A549 (cell line): ENCODE data around the gene ASB7. TPM values are rescaled to one million over a fixed set of nuclear protein-coding genes. Genes with fewer than 3 reads are reported as not detected.

Source experiments
- ATAC-seq, 2 experiments: fragments of 200-7000 bp in 1 of 2; fragments of >200 bp in 1 of 2; cut with Nextera tagmentation in 1 of 2; cut with Tn5 transposase in 1 of 2; 3 replicates each; pipeline versions ENCODE4 v1.8.0 to v1.9.1; 2018 to 2020; ENCODE audit warnings: mild to moderate bottlenecking in 1 of 2, moderate library complexity in 1 of 2
- CTCF ChIA-PET: fragments of 300-600 bp; sonication (Branson Sonifier 250); formaldehyde crosslinking; extraction: SDS; loops from one replicate; lab custom pipeline; 2021; ENCODE audit warnings: antibody characterized with exemption, inconsistent platforms; lab: Yijun Ruan, JAX
- POLR2A ChIA-PET: fragments of 350-600 bp; formaldehyde crosslinking; extraction: SDS; loops from one replicate; lab custom pipeline; 2021; ENCODE audit warnings: antibody characterized with exemption, inconsistent platforms; lab: Yijun Ruan, JAX
- DNase-seq, 2 experiments: peaks; one replicate each; pipeline versions ENCODE4 v3.0.0 to v3.0.0-alpha.2; 2011 to 2016; ENCODE audit warnings: low read depth in 1 of 2, low spot score in 1 of 2
- FAIRE-seq: peaks from 2 replicates; lab custom pipeline; 2011; peaks lifted over from hg19 to GRCh38; lab: Jason Lieb, UNC
- H3K27ac ChIP-seq, 2 experiments: fragments of >200 bp; sonication (Bioruptor Twin); formaldehyde crosslinking; 3 replicates each; pipeline ENCODE4 v1.5.1; 2016 to 2017
- H3K4me1 ChIP-seq: fragments of >200 bp; sonication (Bioruptor Twin); formaldehyde crosslinking; 3 replicates; pipeline ENCODE4 v1.6.1; 2016
- H3K4me2 ChIP-seq: fragments of >200 bp; sonication (Bioruptor Twin); formaldehyde crosslinking; 3 replicates; pipeline ENCODE4 v1.6.1; 2016
- H3K4me3 ChIP-seq: fragments of >200 bp; sonication (Bioruptor Twin); formaldehyde crosslinking; 3 replicates; pipeline ENCODE4 v1.5.1; 2016
- H3K9me3 ChIP-seq: fragments of >200 bp; sonication (Bioruptor Twin); formaldehyde crosslinking; 3 replicates; pipeline ENCODE4 v1.6.1; 2016
- CBX2 ChIP-seq: fragments of 200-600 bp; sonication (generic); IDR thresholded peaks from 2 replicates; pipeline ENCODE4 v1.6.1; 2016; ENCODE audit warnings: low read depth, mild to moderate bottlenecking, borderline replicate concordance
- CBX8 ChIP-seq: fragments of 200-600 bp; sonication (generic); IDR thresholded peaks from 2 replicates; pipeline ENCODE4 v1.6.1; 2016
- CEBPB ChIP-seq, 2 experiments: fragments of >200 bp in 1 of 2; sonication (Bioruptor Twin) in 1 of 2; formaldehyde crosslinking in 1 of 2; IDR thresholded peaks; 2 replicates each; pipeline ENCODE4 v1.6.1; 2012 to 2016
- CHD2 ChIP-seq: fragments of 150-350 bp; IDR thresholded peaks from 2 replicates; pipeline ENCODE4 v1.6.1; 2014; ENCODE audit warnings: low read length; ENCODE audit not compliant: partially characterized antibody
- CHD4 ChIP-seq: fragments of 200-600 bp; sonication (generic); IDR thresholded peaks from 2 replicates; pipeline ENCODE4 v1.6.1; 2016; ENCODE audit warnings: antibody characterized with exemption, mild to moderate bottlenecking, borderline replicate concordance
- FOSL2 ChIP-seq, 2 experiments: fragments of 450-650 bp in 1 of 2; fragments of >200 bp in 1 of 2; sonication (Bioruptor Twin) in 1 of 2; formaldehyde crosslinking; IDR thresholded peaks; 2 replicates each; pipeline versions ENCODE4 v1.5.0 to v1.6.1; 2016 to 2020; ENCODE audit warnings: mild to moderate bottlenecking in 1 of 2, moderate library complexity in 1 of 2
- GATA3 ChIP-seq: IDR thresholded peaks from 2 replicates; pipeline ENCODE4 v1.6.1; 2012; ENCODE audit warnings: borderline replicate concordance
- HEYL ChIP-seq: fragments of 250-450 bp; sonication (Bioruptor Pico); IDR thresholded peaks from 2 replicates; pipeline ENCODE4 v1.8.0; 2021; ENCODE audit warnings: mild to moderate bottlenecking, moderate library complexity
- HOXA7 ChIP-seq: fragments of 250-450 bp; sonication (Bioruptor Pico); IDR thresholded peaks from 2 replicates; pipeline ENCODE4 v1.5.0; 2020; ENCODE audit warnings: mild to moderate bottlenecking, moderate library complexity
- HOXB13 ChIP-seq: fragments of 250-450 bp; sonication (Bioruptor Pico); IDR thresholded peaks from 2 replicates; pipeline ENCODE4 v1.5.0; 2020; ENCODE audit warnings: low read depth, mild to moderate bottlenecking, moderate library complexity
- HOXB5 ChIP-seq: fragments of 250-450 bp; sonication (Bioruptor Pico); IDR thresholded peaks from 2 replicates; pipeline ENCODE4 v1.5.0; 2020; ENCODE audit warnings: mild to moderate bottlenecking, moderate library complexity
- JUNB ChIP-seq: fragments of >200 bp; sonication (Bioruptor Twin); formaldehyde crosslinking; IDR thresholded peaks from 2 replicates; pipeline ENCODE4 v1.6.1; 2016
- MAFK ChIP-seq: fragments of 450-650 bp; IDR thresholded peaks from 2 replicates; pipeline ENCODE4 v1.6.1; 2014; ENCODE audit not compliant: partially characterized antibody
- MAZ ChIP-seq: fragments of 150-350 bp; IDR thresholded peaks from 2 replicates; pipeline ENCODE4 v1.6.1; 2014; ENCODE audit warnings: antibody characterized with exemption, low read depth, low read length, borderline replicate concordance
- NPAS2 ChIP-seq: fragments of 250-450 bp; sonication (Bioruptor Pico); IDR thresholded peaks from 2 replicates; pipeline ENCODE4 v1.8.0; 2022; ENCODE audit warnings: mild to moderate bottlenecking, moderate library complexity, borderline replicate concordance
- POLR2AphosphoS2 ChIP-seq: conservative IDR thresholded peaks from 2 replicates; pipeline ENCODE4 v1.6.1; 2012; ENCODE audit warnings: low read length, improper control_type of control experiment, inconsistent platforms
- SMC3 ChIP-seq: fragments of >200 bp; sonication (Bioruptor Twin); formaldehyde crosslinking; IDR thresholded peaks from 3 replicates; pipeline ENCODE4 v1.6.1; 2018; ENCODE audit warnings: inconsistent platforms
- TP53 ChIP-seq: fragments of 250-450 bp; sonication (Bioruptor Pico); IDR thresholded peaks from 2 replicates; pipeline ENCODE4 v1.5.0; 2021; ENCODE audit warnings: mild to moderate bottlenecking, moderate library complexity
- ZC3H11A ChIP-seq: fragments of 450-650 bp; IDR thresholded peaks from 2 replicates; pipeline ENCODE4 v1.6.1; 2014; ENCODE audit warnings: antibody characterized with exemption, mild to moderate bottlenecking
- WGBS: methylation state at CpG from one replicate; pipeline ENCODE4 v1.1.6; 2017; ENCODE audit errors: missing lambda C conversion rate; 5-methylcytosine and 5-hydroxymethylcytosine counted together
- polyA plus RNA-seq, 4 experiments: library from polyadenylated mRNA; depleted of rRNA in 3 of 4; stranded (reverse); fragments of >200 nt; fragmentation: RNase III in 1 of 4; extraction: RNeasy Plus Mini Kit Qiagen cat#74134 plus additional on column Dnase treatment in 1 of 4; gene quantifications; 2 replicates in 3 of 4; 3 replicates in 1 of 4; pipeline ENCODE4 v1.2.3, GENCODE V29; 2011 to 2017
- TF ChIP-seq, protein P1 (sequence below): fragments of 150-350 bp; IDR thresholded peaks from 2 replicates; pipeline ENCODE4 v1.6.1; 2014; ENCODE audit warnings: low read depth, mild to moderate bottlenecking, low read length
- TF ChIP-seq, protein P2 (sequence below): fragments of 250-450 bp; sonication (Bioruptor Pico); IDR thresholded peaks from 2 replicates; pipeline ENCODE4 v1.5.0; 2021; ENCODE audit warnings: mild to moderate bottlenecking, moderate library complexity, borderline replicate concordance
- TF ChIP-seq, protein P3 (sequence below): fragments of >200 bp; sonication (Bioruptor Twin); formaldehyde crosslinking; IDR thresholded peaks from 3 replicates; pipeline ENCODE4 v1.6.1; 2016

The ASB7 gene
- polyA plus RNA-seq, 2 of the 4 experiments (the other 2 are of a cell fraction): 9.2 to 21.6 TPM

DNA sequence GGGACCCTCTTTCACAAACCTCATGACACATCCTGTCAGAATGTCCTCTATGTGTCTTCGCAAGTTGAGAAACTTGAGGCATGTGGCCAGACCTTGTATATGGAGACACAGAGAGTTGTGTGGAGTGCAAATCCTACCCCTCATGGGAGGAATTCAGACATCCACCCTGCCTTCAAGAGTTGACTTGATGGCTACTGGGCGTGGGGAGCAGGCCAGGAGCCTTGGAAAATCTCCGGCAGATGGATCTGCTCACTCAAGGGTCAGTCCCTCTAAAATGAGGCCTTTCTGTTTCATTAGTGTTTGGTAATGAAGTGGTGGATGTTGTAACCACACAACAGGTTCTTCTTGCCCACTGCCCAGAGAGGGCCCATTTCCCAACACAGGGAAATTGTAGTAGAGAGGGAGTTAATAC lies 79.0 kb downstream of the ASB7 start:
- FAIRE-seq (no peak), DNase-seq (no peak), ATAC-seq (no peak)
- WGBS: 88% methylated on average over 3 of the region's 3 CpGs
- ChIA-PET POLR2A (no interaction called here), CTCF (interaction anchor here (1.4 to 4.9 kb wide), 5 partner anchors 10 to 327 kb away, joined by 4 to 21 read pairs (median 5); partner anchors contain the start of gene LRRK1)
- Histone ChIP-seq H3K4me3 (no peak overlapping the region), H3K27ac (no peak overlapping the region), H3K4me1 (no peaks in the 10 kb centered on the region), H3K9me3 (peaks cover 2% of the 10 kb centered on the region; the same call in 1 of the 3 replicates), H3K4me2 (no peak overlapping the region)
- TF ChIP-seq CBX2 (no peak), MAFK (no peak), TP53 (no peak), FOSL2 (IDR thresholded peaks at IDR 0.05) (no peak), FOSL2 (CRISPR knock-in tag; IDR thresholded peaks at IDR 0.05) (no peak), SMC3 (no peak), CHD4 (no peak), CEBPB (IDR thresholded peaks at IDR 0.05) (no peak), ZC3H11A (no peak), CBX8 (no peak), HEYL (no peak), HOXB5 (CRISPR knock-in tag) (no peak), NPAS2 (CRISPR knock-in tag) (no peak), GATA3 (no peak)
- TF ChIP-seq, protein P1, sequence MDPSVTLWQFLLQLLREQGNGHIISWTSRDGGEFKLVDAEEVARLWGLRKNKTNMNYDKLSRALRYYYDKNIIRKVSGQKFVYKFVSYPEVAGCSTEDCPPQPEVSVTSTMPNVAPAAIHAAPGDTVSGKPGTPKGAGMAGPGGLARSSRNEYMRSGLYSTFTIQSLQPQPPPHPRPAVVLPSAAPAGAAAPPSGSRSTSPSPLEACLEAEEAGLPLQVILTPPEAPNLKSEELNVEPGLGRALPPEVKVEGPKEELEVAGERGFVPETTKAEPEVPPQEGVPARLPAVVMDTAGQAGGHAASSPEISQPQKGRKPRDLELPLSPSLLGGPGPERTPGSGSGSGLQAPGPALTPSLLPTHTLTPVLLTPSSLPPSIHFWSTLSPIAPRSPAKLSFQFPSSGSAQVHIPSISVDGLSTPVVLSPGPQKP: no peak
- TF ChIP-seq, protein P2, sequence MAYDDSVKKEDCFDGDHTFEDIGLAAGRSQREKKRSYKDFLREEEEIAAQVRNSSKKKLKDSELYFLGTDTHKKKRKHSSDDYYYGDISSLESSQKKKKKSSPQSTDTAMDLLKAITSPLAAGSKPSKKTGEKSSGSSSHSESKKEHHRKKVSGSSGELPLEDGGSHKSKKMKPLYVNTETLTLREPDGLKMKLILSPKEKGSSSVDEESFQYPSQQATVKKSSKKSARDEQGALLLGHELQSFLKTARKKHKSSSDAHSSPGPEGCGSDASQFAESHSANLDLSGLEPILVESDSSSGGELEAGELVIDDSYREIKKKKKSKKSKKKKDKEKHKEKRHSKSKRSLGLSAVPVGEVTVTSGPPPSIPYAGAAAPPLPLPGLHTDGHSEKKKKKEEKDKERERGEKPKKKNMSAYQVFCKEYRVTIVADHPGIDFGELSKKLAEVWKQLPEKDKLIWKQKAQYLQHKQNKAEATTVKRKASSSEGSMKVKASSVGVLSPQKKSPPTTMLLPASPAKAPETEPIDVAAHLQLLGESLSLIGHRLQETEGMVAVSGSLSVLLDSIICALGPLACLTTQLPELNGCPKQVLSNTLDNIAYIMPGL (CRISPR knock-in tag): no peak

DNA sequence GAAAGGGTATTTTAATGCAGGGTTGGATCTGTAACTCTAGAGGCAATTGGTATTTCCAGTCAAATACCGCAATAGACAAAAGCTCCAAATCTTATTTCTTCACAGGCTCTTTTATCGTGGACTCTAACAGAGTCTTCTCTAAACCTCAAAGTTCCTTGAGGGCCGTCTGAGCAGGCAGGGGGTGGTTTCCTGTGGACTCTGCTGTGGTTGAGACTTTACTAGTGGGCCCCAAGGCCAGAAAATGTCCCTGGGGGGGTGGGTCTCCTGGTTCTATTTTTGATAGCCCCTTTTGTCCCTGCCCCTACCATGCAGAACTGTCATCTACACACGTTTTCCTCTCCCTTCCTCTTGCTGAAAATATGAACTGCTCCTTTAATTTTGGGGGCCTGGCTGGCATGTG lies 80.1 kb downstream of the ASB7 start:
- ATAC-seq: no peak

More for the DNA sequence above, 80.1 kb downstream of the ASB7 start:
- 0 out of 3 replicates have a peak, but pooled peaks cover 2% of the 10 kb centered on the region for H3K4me1 ChIP-seq
- FAIRE-seq: no peak
- ChIA-PET POLR2A (no interaction called here), CTCF (interaction anchor here (1.0 to 4.9 kb wide), 6 partner anchors 9 to 326 kb away, joined by 4 to 29 read pairs (median 8); no protein-coding TSS in a partner anchor)
- H3K27ac ChIP-seq: no peak overlapping the region
- no peak for DNase-seq
- H3K4me3 ChIP-seq: no peak overlapping the region
- no peak overlapping the region for H3K4me2 ChIP-seq
- WGBS: 56% methylated on average over 4 of the region's 4 CpGs
- TF ChIP-seq HOXB13 (CRISPR knock-in tag) (no peak), POLR2AphosphoS2 (no peak), CBX8 (no peak), MAZ (no peak), NPAS2 (CRISPR knock-in tag) (no peak), HOXA7 (no peak), CHD2 (no peak), HEYL (no peak), CHD4 (no peak), GATA3 (no peak), JUNB (no peak)
- TF ChIP-seq, protein P3, sequence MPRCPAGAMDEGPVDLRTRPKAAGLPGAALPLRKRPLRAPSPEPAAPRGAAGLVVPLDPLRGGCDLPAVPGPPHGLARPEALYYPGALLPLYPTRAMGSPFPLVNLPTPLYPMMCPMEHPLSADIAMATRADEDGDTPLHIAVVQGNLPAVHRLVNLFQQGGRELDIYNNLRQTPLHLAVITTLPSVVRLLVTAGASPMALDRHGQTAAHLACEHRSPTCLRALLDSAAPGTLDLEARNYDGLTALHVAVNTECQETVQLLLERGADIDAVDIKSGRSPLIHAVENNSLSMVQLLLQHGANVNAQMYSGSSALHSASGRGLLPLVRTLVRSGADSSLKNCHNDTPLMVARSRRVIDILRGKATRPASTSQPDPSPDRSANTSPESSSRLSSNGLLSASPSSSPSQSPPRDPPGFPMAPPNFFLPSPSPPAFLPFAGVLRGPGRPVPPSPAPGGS: no peak
- peaks cover 2% of the 10 kb centered on the region; the same call in 1 of the 3 replicates for H3K9me3 ChIP-seq
